Fibroblast of lung (primary cell): ENCODE data around the gene SOX15. TPM values are rescaled to one million over a fixed set of nuclear protein-coding genes. Genes with fewer than 3 reads are reported as not detected.
A peak's percentile ranks its signal among the peaks of the same experiment; 100 is the strongest.

ENCODE experiments used
- DNase-seq, 2 donors: peaks; one replicate each; pipeline versions ENCODE4 v3.0.0 to v3.0.0-alpha.2; 2010; ENCODE audit warnings: low read depth in 2 of 2
- H2AFZ ChIP-seq: 2 replicates; pipeline ENCODE4 v1.5.1; 2012; ENCODE audit warnings: low read length, control low read depth, inconsistent platforms
- H3K27ac ChIP-seq: 2 replicates; pipeline ENCODE4 v1.5.1; 2011; ENCODE audit warnings: low read length, control low read depth; ENCODE audit not compliant: insufficient read depth
- H3K27me3 ChIP-seq: 2 replicates; pipeline ENCODE4 v1.5.1; 2011; ENCODE audit warnings: mild to moderate bottlenecking, low read length; ENCODE audit not compliant: control insufficient read depth, insufficient read depth
- H3K36me3 ChIP-seq: 2 replicates; pipeline ENCODE4 v1.5.1; 2011; ENCODE audit warnings: low read length; ENCODE audit not compliant: control insufficient read depth, insufficient read depth
- H3K4me1 ChIP-seq: 2 replicates; pipeline ENCODE4 v1.5.1; 2011; ENCODE audit warnings: low read length; ENCODE audit not compliant: control insufficient read depth, insufficient read depth; ENCODE audit errors: extremely low read depth
- H3K4me2 ChIP-seq: 2 replicates; pipeline ENCODE4 v1.5.1; 2011; ENCODE audit warnings: low read length, control low read depth; ENCODE audit not compliant: insufficient read depth; ENCODE audit errors: extremely low read depth
- H3K4me3 ChIP-seq, 4 experiments: fragments of 200-600 bp in 1 of 4; sonication (generic) in 1 of 4; replicated peaks in 1 of 4; 2 replicates each; pipeline ENCODE4 v1.5.1; 2011 to 2016; ENCODE audit warnings: low read length in 4 of 4, low read depth in 3 of 4, mild to moderate bottlenecking in 3 of 4, control low read depth in 2 of 4, inconsistent platforms in 1 of 4, mixed read lengths in 1 of 4; ENCODE audit not compliant: insufficient read depth in 1 of 4; ENCODE audit errors: control extremely low read depth in 1 of 4
- H3K79me2 ChIP-seq: 2 replicates; pipeline ENCODE4 v1.5.1; 2012; ENCODE audit warnings: mild to moderate bottlenecking, low read length, inconsistent platforms; ENCODE audit not compliant: control insufficient read depth, insufficient read depth
- H3K9ac ChIP-seq: 2 replicates; pipeline ENCODE4 v1.5.1; 2011; ENCODE audit warnings: mild to moderate bottlenecking, low read length, control low read depth; ENCODE audit not compliant: insufficient read depth
- H3K9me3 ChIP-seq: 2 replicates; pipeline ENCODE4 v1.5.1; 2012; ENCODE audit warnings: low read depth, low read length; ENCODE audit not compliant: control insufficient read depth, insufficient read depth
- H4K20me1 ChIP-seq: 2 replicates; pipeline ENCODE4 v1.5.1; 2011; ENCODE audit warnings: low read length; ENCODE audit not compliant: control insufficient read depth, insufficient read depth; ENCODE audit errors: extremely low read depth
- EZH2 ChIP-seq: IDR thresholded peaks from 2 replicates; pipeline ENCODE4 v1.5.1; 2012; ENCODE audit warnings: low read length, control low read depth, mild to moderate bottlenecking; ENCODE audit errors: missing control alignments
- polyA plus RNA-seq, 2 donors: library from polyadenylated mRNA; depleted of rRNA in 1 of 2; stranded (reverse) in 1 of 2; unstranded in 1 of 2; fragments of >200 nt; gene quantifications; 2 replicates each; pipeline ENCODE4 v1.2.1, GENCODE V29; 2011 to 2012; ENCODE audit warnings: missing spikeins in 1 of 2
- total RNA-seq: library from RNA; depleted of rRNA; stranded (reverse); fragments of >200 nt; gene quantifications from 2 replicates; pipeline ENCODE4 v1.2.1, GENCODE V29; 2014
- TF ChIP-seq, protein P1 (sequence below), 2 donors: IDR thresholded peaks in 1 of 2; conservative IDR thresholded peaks in 1 of 2; 1 replicate in 1 of 2; 2 replicates in 1 of 2; pipeline ENCODE4 v1.5.1; 2011 to 2012; ENCODE audit warnings: low read length in 2 of 2, control low read depth in 1 of 2, inconsistent platforms in 1 of 2, low read depth in 1 of 2, mild to moderate bottlenecking in 1 of 2

The SOX15 gene
- total and polyA plus RNA-seq, 2 donors (not counting 1 experiment from before 2014, with no cell fraction given): 0.36 to 0.50 TPM

DNA sequence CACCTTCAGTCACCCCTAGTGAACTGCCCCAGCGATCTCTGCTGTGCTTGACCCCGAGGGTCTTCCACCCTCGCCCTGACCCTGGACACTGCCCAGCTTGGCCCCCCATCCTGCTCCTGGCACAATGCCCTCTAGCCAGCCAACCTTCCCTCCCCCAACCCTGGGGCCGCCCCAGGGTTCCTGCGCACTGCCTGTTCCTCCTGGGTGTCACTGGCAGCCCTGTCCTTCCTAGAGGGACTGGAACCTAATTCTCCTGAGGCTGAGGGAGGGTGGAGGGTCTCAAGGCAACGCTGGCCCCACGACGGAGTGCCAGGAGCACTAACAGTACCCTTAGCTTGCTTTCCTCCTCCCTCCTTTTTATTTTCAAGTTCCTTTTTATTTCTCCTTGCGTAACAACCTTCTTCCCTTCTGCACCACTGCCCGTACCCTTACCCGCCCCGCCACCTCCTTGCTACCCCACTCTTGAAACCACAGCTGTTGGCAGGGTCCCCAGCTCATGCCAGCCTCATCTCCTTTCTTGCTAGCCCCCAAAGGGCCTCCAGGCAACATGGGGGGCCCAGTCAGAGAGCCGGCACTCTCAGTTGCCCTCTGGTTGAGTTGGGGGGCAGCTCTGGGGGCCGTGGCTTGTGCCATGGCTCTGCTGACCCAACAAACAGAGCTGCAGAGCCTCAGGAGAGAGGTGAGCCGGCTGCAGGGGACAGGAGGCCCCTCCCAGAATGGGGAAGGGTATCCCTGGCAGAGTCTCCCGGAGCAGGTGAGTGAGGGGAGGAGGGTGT lies 31.2 kb downstream of the SOX15 start, which contains the start of gene TNFSF13:
Gene TNFSF13, plus strand, starts transcription at position 207 of the 776 bp plus-strand sequence. Its CDS starts 290 bp downstream, at position 497.
- DNase-seq: no peak
- Histone ChIP-seq H2AFZ (peak within 1 kb of the TSS; percentile 28), H3K4me1 (peaks cover 19% of the 10 kb centered on the region), H3K4me3 (peak within 1 kb of the TSS in 1 of 4 experiments; percentile 35), H3K9me3 (no peaks in the 10 kb centered on the region), H3K9ac (peak within 1 kb of the TSS; percentile 1), H3K27ac (peak within 1 kb of the TSS; percentile 13), H3K27me3 (no peaks in the 10 kb centered on the region), H3K36me3 (peaks cover 2% of the 10 kb centered on the region), H3K79me2 (peaks cover 18% of the 10 kb centered on the region), H3K4me2 (peak within 1 kb of the TSS; percentile 61), H4K20me1 (no peaks in the 10 kb centered on the region)
- TF ChIP-seq EZH2: no peak
- TF ChIP-seq, protein P1, sequence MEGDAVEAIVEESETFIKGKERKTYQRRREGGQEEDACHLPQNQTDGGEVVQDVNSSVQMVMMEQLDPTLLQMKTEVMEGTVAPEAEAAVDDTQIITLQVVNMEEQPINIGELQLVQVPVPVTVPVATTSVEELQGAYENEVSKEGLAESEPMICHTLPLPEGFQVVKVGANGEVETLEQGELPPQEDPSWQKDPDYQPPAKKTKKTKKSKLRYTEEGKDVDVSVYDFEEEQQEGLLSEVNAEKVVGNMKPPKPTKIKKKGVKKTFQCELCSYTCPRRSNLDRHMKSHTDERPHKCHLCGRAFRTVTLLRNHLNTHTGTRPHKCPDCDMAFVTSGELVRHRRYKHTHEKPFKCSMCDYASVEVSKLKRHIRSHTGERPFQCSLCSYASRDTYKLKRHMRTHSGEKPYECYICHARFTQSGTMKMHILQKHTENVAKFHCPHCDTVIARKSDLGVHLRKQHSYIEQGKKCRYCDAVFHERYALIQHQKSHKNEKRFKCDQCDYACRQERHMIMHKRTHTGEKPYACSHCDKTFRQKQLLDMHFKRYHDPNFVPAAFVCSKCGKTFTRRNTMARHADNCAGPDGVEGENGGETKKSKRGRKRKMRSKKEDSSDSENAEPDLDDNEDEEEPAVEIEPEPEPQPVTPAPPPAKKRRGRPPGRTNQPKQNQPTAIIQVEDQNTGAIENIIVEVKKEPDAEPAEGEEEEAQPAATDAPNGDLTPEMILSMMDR (conservative IDR thresholded peaks at IDR 0.05 in 1 of 2, IDR thresholded peaks at IDR 0.05 in 1 of 2; ENCODE audit: low read depth in 1 of 2, low read length in 2 of 2): no peak

DNA sequence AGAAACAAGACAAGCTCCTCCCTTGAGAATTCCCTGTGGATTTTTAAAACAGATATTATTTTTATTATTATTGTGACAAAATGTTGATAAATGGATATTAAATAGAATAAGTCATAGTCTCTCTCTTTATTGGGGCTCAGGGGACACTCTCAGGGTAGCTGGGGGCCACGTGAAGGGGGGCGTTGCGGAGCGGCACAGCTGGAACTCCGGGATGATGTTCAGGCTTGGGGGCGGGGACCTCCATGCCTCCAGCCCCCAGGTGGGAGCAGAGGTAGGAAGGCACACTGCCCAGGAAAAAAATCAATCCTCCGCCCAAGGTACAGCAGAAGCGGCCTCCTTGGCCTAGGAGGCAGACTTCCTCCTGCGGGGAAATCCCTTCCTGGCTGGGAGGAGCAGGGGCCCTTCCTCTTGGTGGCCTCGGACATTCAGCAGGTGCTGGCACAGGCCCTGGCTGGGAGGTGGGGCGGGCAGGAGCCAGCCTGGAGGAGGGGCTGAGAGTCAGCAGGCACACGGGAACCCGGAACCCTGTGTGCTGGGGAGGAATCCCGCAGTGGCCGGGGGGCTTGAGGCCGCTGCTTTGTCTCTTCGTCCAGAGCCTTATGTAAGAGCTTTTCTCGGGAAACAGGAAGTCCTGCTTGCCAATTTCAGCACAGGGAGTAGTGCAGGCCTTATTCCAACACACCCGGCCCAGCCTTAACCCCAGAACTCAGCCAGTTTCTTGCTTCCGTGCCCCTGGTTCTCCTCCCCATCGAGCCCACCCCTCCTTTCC lies 31.9 kb downstream of the SOX15 start:
- peak overlapping the region; percentile 61 for H3K4me2 ChIP-seq

More for the DNA sequence above, 31.9 kb downstream of the SOX15 start:
- TF ChIP-seq EZH2: no peak
- TF ChIP-seq, protein P1 (conservative IDR thresholded peaks at IDR 0.05 in 1 of 2, IDR thresholded peaks at IDR 0.05 in 1 of 2; ENCODE audit: low read depth in 1 of 2, low read length in 2 of 2): no peak
- DNase-seq: peak; percentile 72 to 77
- Histone ChIP-seq H3K4me1 (peaks cover 17% of the 10 kb centered on the region), H3K27me3 (no peaks in the 10 kb centered on the region), H3K27ac (peak overlapping the region; percentile 13), H3K4me3 (peak overlapping the region in 1 of 4 experiments; percentile 35), H3K9me3 (no peaks in the 10 kb centered on the region), H3K36me3 (no peaks in the 10 kb centered on the region), H3K79me2 (peaks cover 11% of the 10 kb centered on the region), H4K20me1 (no peaks in the 10 kb centered on the region), H2AFZ (peak overlapping the region; percentile 28), H3K9ac (peak overlapping the region; percentile 1)
